Neuronal stem cell (in vitro differentiated cells): ENCODE data around the gene ROBO1.

ENCODE experiments used
- DNase-seq: peaks from one replicate; pipeline ENCODE4 v3.0.0-alpha.2; 2013; ENCODE audit warnings: low spot score
- H2AFZ ChIP-seq: one replicate; pipeline ENCODE4 v1.6.1; 2013; ENCODE audit warnings: mild to moderate bottlenecking, low read length, inconsistent platforms
- H2AK5ac ChIP-seq: 2 replicates; pipeline ENCODE4 v1.6.1; 2013; ENCODE audit warnings: low read depth, mild to moderate bottlenecking, inconsistent platforms, low read length, moderate library complexity, mixed read lengths
- H2BK120ac ChIP-seq: 2 replicates; pipeline ENCODE4 v1.6.1; 2013; ENCODE audit warnings: low read depth, mild to moderate bottlenecking, inconsistent platforms, low read length, moderate library complexity, mixed read lengths
- H2BK12ac ChIP-seq: one replicate; pipeline ENCODE4 v1.6.1; 2013; ENCODE audit warnings: low read length, inconsistent platforms
- H2BK15ac ChIP-seq: 2 replicates; pipeline ENCODE4 v1.6.1; 2013; ENCODE audit warnings: mild to moderate bottlenecking, low read length, inconsistent platforms, mixed read lengths
- H2BK5ac ChIP-seq: one replicate; pipeline ENCODE4 v1.6.1; 2013; ENCODE audit warnings: inconsistent platforms, mild to moderate bottlenecking, low read length, moderate library complexity
- H3K14ac ChIP-seq: one replicate; pipeline ENCODE4 v1.6.1; 2013; ENCODE audit warnings: low read length, inconsistent platforms
- H3K18ac ChIP-seq: 2 replicates; pipeline ENCODE4 v1.6.1; 2013; ENCODE audit warnings: low read length, inconsistent platforms
- H3K23ac ChIP-seq: 2 replicates; pipeline ENCODE4 v1.6.1; 2013; ENCODE audit warnings: low read depth, mild to moderate bottlenecking, mixed read lengths, low read length, inconsistent platforms; ENCODE audit not compliant: poor library complexity
- H3K27ac ChIP-seq: replicated peaks from 3 replicates; pipeline ENCODE4 v1.5.1; 2013; ENCODE audit warnings: low read length, inconsistent platforms
- H3K27me3 ChIP-seq, 3 experiments: 2 replicates each; pipeline ENCODE4 v1.6.1; 2013; ENCODE audit warnings: low read length in 3 of 3, mild to moderate bottlenecking in 2 of 3, inconsistent platforms in 1 of 3, low read depth in 1 of 3, mixed read lengths in 1 of 3, moderate library complexity in 1 of 3; ENCODE audit not compliant: control insufficient read depth in 3 of 3, insufficient read depth in 3 of 3
- H3K36me3 ChIP-seq, 2 donors: replicated peaks in 1 of 2; 2 replicates each; pipeline ENCODE4 v1.6.1; 2013; ENCODE audit warnings: low read length in 2 of 2; ENCODE audit not compliant: control insufficient read depth in 2 of 2, insufficient read depth in 2 of 2
- H3K4ac ChIP-seq: 2 replicates; pipeline ENCODE4 v1.6.1; 2013; ENCODE audit warnings: inconsistent platforms, mild to moderate bottlenecking, low read length, moderate library complexity
- H3K4me1 ChIP-seq, 2 donors: 1 replicate in 1 of 2; 2 replicates in 1 of 2; pipeline ENCODE4 v1.6.1; 2013; ENCODE audit warnings: low read length in 2 of 2, low read depth in 1 of 2; ENCODE audit not compliant: control insufficient read depth in 2 of 2, insufficient read depth in 1 of 2
- H3K4me2 ChIP-seq: one replicate; pipeline ENCODE4 v1.6.1; 2013; ENCODE audit warnings: mild to moderate bottlenecking, low read length, inconsistent platforms; ENCODE audit not compliant: insufficient read depth, poor library complexity, severe bottlenecking
- H3K4me3 ChIP-seq, 2 donors: 2 replicates each; pipeline ENCODE4 v1.5.1; 2013; ENCODE audit warnings: low read length in 2 of 2, mild to moderate bottlenecking in 2 of 2, inconsistent platforms in 1 of 2, moderate library complexity in 1 of 2
- H3K79me1 ChIP-seq: one replicate; pipeline ENCODE4 v1.6.1; 2013; ENCODE audit warnings: low read depth, mild to moderate bottlenecking, inconsistent platforms, low read length, moderate library complexity
- H3K9ac ChIP-seq: one replicate; pipeline ENCODE4 v1.6.1; 2013; ENCODE audit warnings: mild to moderate bottlenecking, low read depth, low read length, inconsistent platforms; ENCODE audit not compliant: poor library complexity
- H3K9me3 ChIP-seq, 2 donors: replicated peaks in 1 of 2; 2 replicates each; pipeline versions ENCODE3 to v1.6.1; 2013; ENCODE audit warnings: low read length in 2 of 2, mild to moderate bottlenecking in 2 of 2, inconsistent platforms in 1 of 2, low read depth in 1 of 2, mixed read lengths in 1 of 2, moderate library complexity in 1 of 2; ENCODE audit not compliant: control insufficient read depth in 2 of 2, insufficient read depth in 1 of 2
- H4K8ac ChIP-seq: one replicate; pipeline ENCODE4 v1.6.1; 2013; ENCODE audit warnings: low read depth, mild to moderate bottlenecking, inconsistent platforms, low read length, moderate library complexity
- H4K91ac ChIP-seq: one replicate; pipeline ENCODE4 v1.6.1; 2013; ENCODE audit warnings: low read length, low read depth, mild to moderate bottlenecking, inconsistent platforms; ENCODE audit not compliant: poor library complexity
- WGBS, 2 donors: extraction: QIAGEN DNeasy Blood & Tissue Kit; methylation state at CpG; one replicate each; pipeline ENCODE4 v1.1.7; 2013; ENCODE audit warnings: missing lambda C conversion rate in 2 of 2, mixed read lengths in 1 of 2; ENCODE audit not compliant: insufficient read length in 2 of 2, insufficient replicate concordance in 1 of 2; ENCODE audit errors: extremely low coverage in 2 of 2; 5-methylcytosine and 5-hydroxymethylcytosine counted together

Gene ROBO1

GRCh38 chr3:78872195-78872594 is 895.6 kb downstream of the ROBO1 start:
- Histone ChIP-seq H2BK12ac (no peak overlapping the region), H2BK15ac (no peak overlapping the region), H4K8ac (no peak overlapping the region), H3K9ac (no peak overlapping the region), H3K36me3 (no peaks in the 10 kb centered on the region), H3K4ac (no peak overlapping the region), H3K79me1 (no peaks in the 10 kb centered on the region), H3K27ac (no peak overlapping the region), H2AFZ (peak overlapping the region; percentile 46), H4K91ac (no peak overlapping the region), H3K14ac (no peak overlapping the region), H3K23ac (no peak overlapping the region), H3K27me3 (no peaks in the 10 kb centered on the region), H3K4me1 (peaks cover 7 to 43% of the 10 kb centered on the region in 2 donors), H2BK120ac (no peak overlapping the region), H2BK5ac (no peak overlapping the region), H3K18ac (no peak overlapping the region), H3K4me3 (no peak overlapping the region), H3K9me3 (peaks cover 0 to 2% of the 10 kb centered on the region in 2 donors), H3K4me2 (no peak overlapping the region), H2AK5ac (no peak overlapping the region)
- no CpG with 5 or more reads among the region's 3 CpGs for WGBS, 2 donors
- DNase-seq = peak; percentile 27

GRCh38 chr3:78871048-78871447 is 896.8 kb downstream of the ROBO1 start:
- H2AFZ ChIP-seq = no peak overlapping the region
- no peak for DNase-seq
- H4K8ac ChIP-seq = no peak overlapping the region
- no peak overlapping the region for H2BK15ac ChIP-seq
- no peak overlapping the region for H3K23ac ChIP-seq
- H3K36me3 ChIP-seq = no peaks in the 10 kb centered on the region
- H3K9ac ChIP-seq = no peak overlapping the region
- H2AK5ac ChIP-seq = no peak overlapping the region
- peaks cover 0 to 2% of the 10 kb centered on the region in 2 donors for H3K9me3 ChIP-seq
- H3K4me2 ChIP-seq = no peak overlapping the region
- no peaks in the 10 kb centered on the region for H3K27me3 ChIP-seq
- no peak overlapping the region for H3K18ac ChIP-seq
- no peak overlapping the region for H3K27ac ChIP-seq
- peaks cover 7 to 44% of the 10 kb centered on the region in 2 donors for H3K4me1 ChIP-seq
- H2BK12ac ChIP-seq = no peak overlapping the region
- no peaks in the 10 kb centered on the region for H3K79me1 ChIP-seq
- WGBS, 2 donors = no CpG with 5 or more reads among the region's 4 CpGs
- H2BK120ac ChIP-seq = no peak overlapping the region
- no peak overlapping the region for H2BK5ac ChIP-seq
- H3K4me3 ChIP-seq = no peak overlapping the region
- no peak overlapping the region for H3K4ac ChIP-seq
- H4K91ac ChIP-seq = no peak overlapping the region
- no peak overlapping the region for H3K14ac ChIP-seq

- Histone ChIP-seq H3K14ac (no peak overlapping the region), H3K18ac (no peak overlapping the region), H3K9me3 (peaks cover 0 to 2% of the 10 kb centered on the region in 2 donors), H2AK5ac (no peak overlapping the region), H3K4ac (no peak overlapping the region), H3K36me3 (no peaks in the 10 kb centered on the region), H2BK15ac (no peak overlapping the region), H2AFZ (no peak overlapping the region), H2BK5ac (no peak overlapping the region), H4K91ac (no peak overlapping the region), H3K4me1 (peaks cover 7 to 44% of the 10 kb centered on the region in 2 donors), H3K27ac (peak overlapping the region; percentile 6), H4K8ac (no peak overlapping the region), H2BK12ac (no peak overlapping the region), H3K27me3 (no peaks in the 10 kb centered on the region), H3K4me3 (no peak overlapping the region), H3K9ac (no peak overlapping the region), H3K23ac (no peak overlapping the region), H3K4me2 (no peak overlapping the region), H2BK120ac (no peak overlapping the region), H3K79me1 (no peaks in the 10 kb centered on the region)
- no CpG with 5 or more reads among the region's 3 CpGs for WGBS, 2 donors
- no peak for DNase-seq
These were observed 897.3 kb downstream of the ROBO1 start for GRCh38 chr3:78870484-78870883.

- H2BK5ac ChIP-seq = no peak overlapping the region
- no peak for DNase-seq
- H2BK15ac ChIP-seq = no peak overlapping the region
- no peaks in the 10 kb centered on the region for H3K36me3 ChIP-seq
- no peak overlapping the region for H3K18ac ChIP-seq
- H3K27me3 ChIP-seq = no peaks in the 10 kb centered on the region
- WGBS, 2 donors = no CpG with 5 or more reads among the region's 1 CpG
- H3K4me3 ChIP-seq = no peak overlapping the region
- H2BK120ac ChIP-seq = no peak overlapping the region
- peaks cover 7 to 44% of the 10 kb centered on the region in 2 donors for H3K4me1 ChIP-seq
- no peak overlapping the region for H4K91ac ChIP-seq
- H2AK5ac ChIP-seq = no peak overlapping the region
- H3K4ac ChIP-seq = no peak overlapping the region
- no peak overlapping the region for H2BK12ac ChIP-seq
- no peaks in the 10 kb centered on the region for H3K9me3 ChIP-seq
- H4K8ac ChIP-seq = no peak overlapping the region
- H2AFZ ChIP-seq = no peak overlapping the region
- no peak overlapping the region for H3K4me2 ChIP-seq
- no peak overlapping the region for H3K14ac ChIP-seq
- H3K9ac ChIP-seq = no peak overlapping the region
- H3K79me1 ChIP-seq = no peaks in the 10 kb centered on the region
- no peak overlapping the region for H3K23ac ChIP-seq
- H3K27ac ChIP-seq = no peak overlapping the region
These were observed 899.2 kb downstream of the ROBO1 start for GRCh38 chr3:78868570-78868969.
